H1 (cell line): ENCODE measurements around the gene DCUN1D2. TPM values are rescaled to one million over a fixed set of nuclear protein-coding genes. Genes with fewer than 3 reads are reported as not detected.

Source experiments
- CTCF ChIA-PET: fragments of 300-600 bp; sonication (Branson Sonifier 250); formaldehyde crosslinking; loops from one replicate; lab custom pipeline; 2021; ENCODE audit not compliant: partially characterized antibody; lab: Charles Lee
- POLR2A ChIA-PET: fragments of 300-600 bp; sonication (Branson Sonifier 250); formaldehyde crosslinking; loops from one replicate; lab custom pipeline; 2021; ENCODE audit warnings: inconsistent platforms; ENCODE audit not compliant: partially characterized antibody; lab: Charles Lee
- DNase-seq, 2 experiments: peaks; one replicate each; pipeline versions ENCODE4 v3.0.0 to v3.0.0-alpha.2; 2010 to 2022; ENCODE audit warnings: low spot score in 2 of 2, low read depth in 1 of 2, mixed read lengths in 1 of 2
- FAIRE-seq: peaks from 2 replicates; lab custom pipeline; 2011; peaks lifted over from hg19 to GRCh38; lab: Jason Lieb, UNC
- H2AFZ ChIP-seq: 2 replicates; pipeline ENCODE4 v1.8.1; 2012; ENCODE audit warnings: low read length, inconsistent platforms
- H2AK5ac ChIP-seq: 2 replicates; pipeline ENCODE4 v1.6.1; 2013; ENCODE audit warnings: low read depth, low read length
- H2BK120ac ChIP-seq: replicated peaks from 2 replicates; pipeline ENCODE3; 2013; ENCODE audit warnings: low read depth, low read length, inconsistent platforms
- H2BK12ac ChIP-seq: 2 replicates; pipeline ENCODE4 v1.6.1; 2013; ENCODE audit warnings: low read depth, low read length
- H2BK15ac ChIP-seq: 2 replicates; pipeline ENCODE4 v1.6.1; 2013; ENCODE audit warnings: low read length
- H2BK20ac ChIP-seq: 2 replicates; pipeline ENCODE4 v1.6.1; 2013; ENCODE audit warnings: low read length
- H2BK5ac ChIP-seq: 2 replicates; pipeline ENCODE4 v1.6.1; 2013; ENCODE audit warnings: low read depth, low read length
- H3K14ac ChIP-seq: 2 replicates; pipeline ENCODE4 v1.6.1; 2013; ENCODE audit warnings: inconsistent platforms; ENCODE audit not compliant: insufficient read length
- H3K18ac ChIP-seq: 2 replicates; pipeline ENCODE4 v1.6.1; 2013; ENCODE audit warnings: low read length; ENCODE audit errors: extremely low read depth
- H3K23ac ChIP-seq: 2 replicates; pipeline ENCODE4 v1.6.1; 2013; ENCODE audit warnings: inconsistent platforms; ENCODE audit not compliant: insufficient read length
- H3K23me2 ChIP-seq: 2 replicates; pipeline ENCODE4 v1.6.1; 2013; ENCODE audit warnings: low read depth, low read length
- H3K27ac ChIP-seq: 2 replicates; pipeline ENCODE4 v1.6.1; 2011; ENCODE audit warnings: low read depth, low read length, inconsistent platforms
- H3K27me3 ChIP-seq, 4 experiments: replicated peaks in 1 of 4; 1 replicate in 1 of 4; 2 replicates in 3 of 4; pipeline versions ENCODE4 v1.6.1 to v1.8.1; 2011 to 2013; ENCODE audit warnings: low read length in 3 of 4, mild to moderate bottlenecking in 3 of 4, inconsistent platforms in 2 of 4, mixed read lengths in 2 of 4, moderate library complexity in 1 of 4; ENCODE audit not compliant: control insufficient read depth in 3 of 4, insufficient read depth in 3 of 4; ENCODE audit errors: extremely low read depth in 1 of 4
- H3K36me3 ChIP-seq, 4 experiments: 2 replicates each; pipeline versions ENCODE4 v1.6.1 to v1.8.1; 2011 to 2013; ENCODE audit warnings: mild to moderate bottlenecking in 4 of 4, low read length in 3 of 4, moderate library complexity in 2 of 4, control low read depth in 1 of 4, inconsistent platforms in 1 of 4; ENCODE audit not compliant: insufficient read depth in 4 of 4, control insufficient read depth in 2 of 4
- H3K4ac ChIP-seq: replicated peaks from 2 replicates; pipeline ENCODE3; 2013; ENCODE audit warnings: low read length, low read depth, mixed read lengths, inconsistent platforms; ENCODE audit not compliant: insufficient read length
- H3K4me1 ChIP-seq, 4 experiments: replicated peaks in 1 of 4; 1 replicate in 1 of 4; 2 replicates in 3 of 4; pipeline versions ENCODE4 v1.6.1 to v1.8.1; 2011 to 2013; ENCODE audit warnings: low read length in 3 of 4, inconsistent platforms in 2 of 4, mixed read lengths in 1 of 4; ENCODE audit not compliant: insufficient read depth in 4 of 4, control insufficient read depth in 3 of 4
- H3K4me2 ChIP-seq, 2 experiments: 2 replicates each; pipeline versions ENCODE4 v1.6.1 to v1.8.1; 2011 to 2013; ENCODE audit warnings: low read depth in 2 of 2, low read length in 2 of 2, control low read depth in 1 of 2, inconsistent platforms in 1 of 2, mild to moderate bottlenecking in 1 of 2; ENCODE audit not compliant: insufficient read depth in 1 of 2
- H3K4me3 ChIP-seq, 4 experiments: fragments of 200-600, 300-600 bp in 1 of 4; sonication (generic), shearing (Covaris generic), sonication (Bioruptor Twin) in 1 of 4; 2 replicates each; pipeline versions ENCODE4 v1.5.1 to v1.8.1; 2011 to 2016; ENCODE audit warnings: low read length in 4 of 4, low read depth in 3 of 4, control low read depth in 2 of 4, inconsistent platforms in 2 of 4, mild to moderate bottlenecking in 2 of 4, mixed read lengths in 1 of 4, moderate library complexity in 1 of 4; ENCODE audit not compliant: insufficient read depth in 2 of 4; ENCODE audit errors: extremely low read depth in 1 of 4
- H3K56ac ChIP-seq: replicated peaks from 2 replicates; pipeline ENCODE3; 2013; ENCODE audit warnings: low read depth, mild to moderate bottlenecking, mixed read lengths, low read length, inconsistent platforms; ENCODE audit not compliant: insufficient read length
- H3K79me1 ChIP-seq: 2 replicates; pipeline ENCODE4 v1.6.1; 2013; ENCODE audit warnings: low read depth, low read length, control low read depth
- H3K79me2 ChIP-seq, 2 experiments: 2 replicates each; pipeline versions ENCODE4 v1.6.1 to v1.8.1; 2012 to 2013; ENCODE audit warnings: low read length in 2 of 2, mild to moderate bottlenecking in 2 of 2, inconsistent platforms in 1 of 2; ENCODE audit not compliant: insufficient read depth in 2 of 2, control insufficient read depth in 1 of 2
- H3K9ac ChIP-seq, 4 experiments: replicated peaks in 1 of 4; 1 replicate in 1 of 4; 2 replicates in 3 of 4; pipeline versions ENCODE4 v1.6.1 to v1.8.1; 2011 to 2013; ENCODE audit warnings: low read depth in 3 of 4, low read length in 3 of 4, control low read depth in 2 of 4, mild to moderate bottlenecking in 2 of 4, moderate library complexity in 2 of 4, inconsistent platforms in 1 of 4; ENCODE audit errors: extremely low read depth in 1 of 4
- H3K9me3 ChIP-seq, 2 experiments: 2 replicates each; pipeline versions ENCODE4 v1.6.1 to v1.8.1; 2012 to 2013; ENCODE audit warnings: mild to moderate bottlenecking in 2 of 2, moderate library complexity in 2 of 2, control low read depth in 1 of 2, inconsistent platforms in 1 of 2, low read depth in 1 of 2, low read length in 1 of 2, mixed read lengths in 1 of 2; ENCODE audit not compliant: insufficient read depth in 2 of 2
- H4K20me1 ChIP-seq, 2 experiments: replicated peaks in 1 of 2; 2 replicates each; pipeline versions ENCODE3 to v1.8.1; 2011 to 2013; ENCODE audit warnings: inconsistent platforms in 2 of 2, low read length in 2 of 2, mild to moderate bottlenecking in 1 of 2; ENCODE audit not compliant: insufficient read depth in 2 of 2, control insufficient read depth in 1 of 2
- H4K5ac ChIP-seq: 2 replicates; pipeline ENCODE4 v1.6.1; 2013; ENCODE audit warnings: low read length, low read depth, mixed read lengths, inconsistent platforms; ENCODE audit not compliant: insufficient read length
- H4K8ac ChIP-seq: 2 replicates; pipeline ENCODE4 v1.8.0; 2013; ENCODE audit warnings: mild to moderate bottlenecking, moderate library complexity, low read length, inconsistent platforms; ENCODE audit not compliant: insufficient read depth; ENCODE audit errors: extremely low read depth
- H4K91ac ChIP-seq: replicated peaks from 2 replicates; pipeline ENCODE3; 2013; ENCODE audit warnings: low read length, mixed read lengths, inconsistent platforms; ENCODE audit not compliant: insufficient read length
- BRCA1 ChIP-seq: IDR thresholded peaks from 2 replicates; pipeline ENCODE4 v1.6.1; 2012; ENCODE audit warnings: low read depth, low read length, improper control_type of control experiment
- GTF2F1 ChIP-seq: IDR thresholded peaks from 2 replicates; pipeline ENCODE4 v1.6.1; 2012; ENCODE audit warnings: low read depth, low read length, improper control_type of control experiment, borderline replicate concordance
- HDAC2 ChIP-seq, 2 experiments: fragments of 300-600 bp in 1 of 2; sonication (generic) in 1 of 2; IDR thresholded peaks; 2 replicates each; pipeline ENCODE4 v1.6.1; 2011 to 2012; ENCODE audit warnings: low read depth in 2 of 2, low read length in 2 of 2, mild to moderate bottlenecking in 2 of 2, moderate library complexity in 2 of 2, borderline replicate concordance in 1 of 2, inconsistent platforms in 1 of 2
- KDM5A ChIP-seq: fragments of 200-600 bp; IDR thresholded peaks from 2 replicates; pipeline ENCODE4 v1.7.1; 2012; ENCODE audit warnings: mild to moderate bottlenecking, low read length, inconsistent platforms, mixed read lengths
- NANOG ChIP-seq: IDR thresholded peaks from 2 replicates; pipeline ENCODE4 v1.6.1; 2011; ENCODE audit warnings: low read length, low read depth, mild to moderate bottlenecking, inconsistent platforms; ENCODE audit not compliant: insufficient read depth, poor library complexity, severe bottlenecking
- POU5F1 ChIP-seq: IDR thresholded peaks from 2 replicates; pipeline ENCODE4 v1.6.1; 2011; ENCODE audit warnings: low read depth, mild to moderate bottlenecking, low read length, moderate library complexity
- RAD21 ChIP-seq, 2 experiments: IDR thresholded peaks in 1 of 2; conservative IDR thresholded peaks in 1 of 2; 2 replicates each; pipeline ENCODE4 v1.6.1; 2011; ENCODE audit warnings: low read depth in 2 of 2, low read length in 2 of 2, improper control_type of control experiment in 1 of 2, inconsistent platforms in 1 of 2, mild to moderate bottlenecking in 1 of 2, moderate library complexity in 1 of 2
- RBBP5 ChIP-seq: IDR thresholded peaks from 2 replicates; pipeline ENCODE4 v1.7.1; 2012; ENCODE audit warnings: low read depth, mild to moderate bottlenecking, inconsistent platforms, low read length, moderate library complexity, borderline replicate concordance
- RNF2 ChIP-seq: fragments of 200-900, 300-1000 bp; sonication (generic); IDR thresholded peaks from 2 replicates; pipeline ENCODE4 v1.7.1; 2016; ENCODE audit warnings: borderline replicate concordance, low read depth, mild to moderate bottlenecking, antibody characterized with exemption, low read length; ENCODE audit not compliant: poor library complexity, severe bottlenecking; ENCODE audit errors: missing control alignments
- ZNF274 ChIP-seq: IDR thresholded peaks from 2 replicates; pipeline ENCODE4 v1.7.0; 2012; ENCODE audit warnings: low read length, borderline replicate concordance; ENCODE audit errors: extremely low read depth
- WGBS, 2 experiments: shearing (Covaris generic) in 1 of 2; methylation state at CpG; one replicate each; pipeline versions ENCODE4 v1.1.6 to v1.1.7; 2013 to 2015; ENCODE audit warnings: low lambda C conversion rate in 2 of 2, mixed read lengths in 2 of 2, inconsistent platforms in 1 of 2, low coverage in 1 of 2, missing lambda C conversion rate in 1 of 2; ENCODE audit not compliant: insufficient replicate concordance in 2 of 2, insufficient coverage in 1 of 2, insufficient read length in 1 of 2; ENCODE audit errors: extremely low coverage in 1 of 2, missing lambda C conversion rate in 1 of 2; 5-methylcytosine and 5-hydroxymethylcytosine counted together
- polyA plus RNA-seq, 7 experiments: library from polyadenylated mRNA; depleted of rRNA in 3 of 7; stranded (reverse) in 5 of 7; unstranded in 2 of 7; fragments of >200 nt in 5 of 7; fragments of 200-250 nt in 2 of 7; gene quantifications; 1 replicate in 5 of 7; 2 replicates in 1 of 7; 4 replicates in 1 of 7; pipeline versions ENCODE4 v1.2.1 to v1.2.3, GENCODE V29; 2011 to 2013; ENCODE audit warnings: missing spikeins in 2 of 7, mixed read lengths in 2 of 7
- total RNA-seq: library from RNA; stranded (reverse); fragmentation: NEBNext Ultra II Directional; extraction: Animal tissue kit (Norgen Biotek cat#: 25700); gene quantifications from 2 replicates; pipeline ENCODE4 v1.2.1, GENCODE V29; 2021
- TF ChIP-seq, protein P1 (sequence below): IDR thresholded peaks from 2 replicates; pipeline ENCODE4 v1.6.1; 2011; ENCODE audit warnings: low read depth, mild to moderate bottlenecking, low read length; ENCODE audit not compliant: insufficient read depth

DCUN1D2 gene
- total and polyA plus RNA-seq, 2 of the 8 experiments (the other 6 are each of a cell fraction or from before 2014, with no cell fraction given) = 19.5 to 35.3 TPM

DNA sequence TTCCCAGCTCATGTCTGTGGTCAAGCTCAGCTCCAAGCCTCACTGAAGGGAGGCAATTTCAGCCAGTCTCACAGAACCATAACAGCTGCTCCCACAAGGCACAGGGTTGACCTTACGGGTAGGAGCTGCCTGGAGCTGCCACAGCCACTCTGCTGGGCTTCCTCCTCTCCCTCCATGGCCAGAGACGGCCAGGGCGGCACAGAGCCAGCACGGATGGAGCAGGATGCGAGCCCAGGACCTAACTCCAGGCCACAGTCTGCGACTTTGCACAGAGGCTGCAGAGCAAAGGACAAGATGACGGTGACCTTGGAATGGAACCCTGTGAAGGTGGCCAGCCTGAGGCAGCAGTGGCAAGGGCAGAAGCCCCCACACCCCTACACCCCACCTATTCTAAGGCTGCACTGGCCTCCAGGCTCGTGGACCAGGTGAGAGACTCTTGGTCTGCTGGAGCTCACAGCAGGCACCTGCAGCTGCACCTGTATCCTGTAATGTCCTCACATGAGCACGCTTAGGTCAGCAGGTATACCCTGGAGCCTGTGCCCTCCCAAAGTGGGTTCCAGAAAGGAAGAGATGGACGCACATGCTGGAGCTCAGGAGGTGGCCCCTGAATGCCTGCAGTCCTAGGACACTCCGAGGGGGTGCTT, 66.9 kb downstream of the DCUN1D2 start:
- H3K79me2 ChIP-seq = no peaks in the 10 kb centered on the region
- no peaks in the 10 kb centered on the region for H3K27me3 ChIP-seq
- POLR2A ChIA-PET = no interaction called here
- no peak overlapping the region for H3K4ac ChIP-seq
- no peaks in the 10 kb centered on the region for H3K36me3 ChIP-seq
- H3K14ac ChIP-seq = no peak overlapping the region
- no peak overlapping the region for H4K5ac ChIP-seq
- H2BK15ac ChIP-seq = no peak overlapping the region
- no peaks in the 10 kb centered on the region for H4K20me1 ChIP-seq
- peak overlapping the region; percentile 35; the same call in 1 of the 2 replicates for H2BK5ac ChIP-seq
- H3K4me3 ChIP-seq = no peak overlapping the region
- H3K4me2 ChIP-seq = no peak overlapping the region
- H3K79me1 ChIP-seq = no peaks in the 10 kb centered on the region
- no peak overlapping the region for H2AK5ac ChIP-seq
- no peak overlapping the region for H3K27ac ChIP-seq
- H3K9me3 ChIP-seq = no peaks in the 10 kb centered on the region
- FAIRE-seq (no peak), DNase-seq (no peak)
- H3K18ac ChIP-seq = no peak overlapping the region; the same call in 1 of the 2 replicates
- H2BK12ac ChIP-seq = no peak overlapping the region
- H2BK20ac ChIP-seq = no peak overlapping the region
- H3K23me2 ChIP-seq = peaks cover 4% of the 10 kb centered on the region; the same call in 1 of the 2 replicates
- H3K56ac ChIP-seq = no peak overlapping the region
- CTCF ChIA-PET = interaction anchor here (0.9 to 1.3 kb wide), 4 partner anchors 27 to 74 kb away, joined by 3 to 7 read pairs (median 3); no protein-coding TSS in a partner anchor
- H4K8ac ChIP-seq = no peak overlapping the region
- whole genome bisulfite sequencing, 2 experiments = 83% methylated on average over 11 of the region's 11 CpGs; no CpG with 5 or more reads in 1 of the 2 experiments
- H2BK120ac ChIP-seq = no peak overlapping the region
- peaks cover 0 to 6% (median 0%) of the 10 kb centered on the region in 4 experiments; a peak in 1 of 7 replicates for H3K4me1 ChIP-seq
- no peak overlapping the region for H4K91ac ChIP-seq
- H3K23ac ChIP-seq = no peak overlapping the region
- H3K9ac ChIP-seq = no peak overlapping the region
- H2AFZ ChIP-seq = no peak overlapping the region
- TF ChIP-seq RBBP5 = no peak
- TF ChIP-seq, protein P1, sequence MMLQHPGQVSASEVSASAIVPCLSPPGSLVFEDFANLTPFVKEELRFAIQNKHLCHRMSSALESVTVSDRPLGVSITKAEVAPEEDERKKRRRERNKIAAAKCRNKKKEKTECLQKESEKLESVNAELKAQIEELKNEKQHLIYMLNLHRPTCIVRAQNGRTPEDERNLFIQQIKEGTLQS = no peak
- no peak for TF ChIP-seq RAD21 (IDR thresholded peaks at IDR 0.05 in 1 of 2, conservative IDR thresholded peaks at IDR 0.05 in 1 of 2; ENCODE audit: low read depth in 2 of 2, low read length in 2 of 2)
- TF ChIP-seq BRCA1 = no peak
- no peak for TF ChIP-seq KDM5A
- TF ChIP-seq RNF2 = no peak
- no peak for TF ChIP-seq GTF2F1
- no peak for TF ChIP-seq ZNF274
- TF ChIP-seq HDAC2 (IDR thresholded peaks at IDR 0.05; ENCODE audit: borderline replicate concordance in 1 of 2, low read depth in 2 of 2, low read length in 2 of 2) = no peak
- TF ChIP-seq NANOG = no peak
- no peak for TF ChIP-seq POU5F1
